Measurements from ENCODE around the gene SDCCAG8.

DNA sequence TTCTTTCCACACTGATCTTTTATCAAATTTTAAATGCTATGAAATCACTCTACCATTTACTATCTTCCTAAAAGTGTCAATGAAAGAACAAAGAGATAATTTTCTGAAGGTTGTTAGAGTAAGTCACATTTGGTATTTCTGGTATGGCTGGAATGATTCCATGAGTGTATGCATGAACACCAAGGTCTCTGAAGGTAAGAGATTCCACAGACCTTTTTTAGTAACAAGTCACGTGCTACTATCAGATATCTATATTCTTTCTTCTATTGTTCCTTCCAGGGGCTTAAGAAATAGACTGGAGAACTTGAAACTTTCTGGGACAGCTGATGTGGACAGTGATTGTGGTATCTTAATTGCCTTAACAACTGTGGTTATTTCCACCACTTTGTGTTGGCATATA lies 265.0 kb downstream of the SDCCAG8 start:
- TF ChIP-seq POLR2A (IDR thresholded peaks at IDR 0.05), result no peak
- TF ChIP-seq, protein P1, sequence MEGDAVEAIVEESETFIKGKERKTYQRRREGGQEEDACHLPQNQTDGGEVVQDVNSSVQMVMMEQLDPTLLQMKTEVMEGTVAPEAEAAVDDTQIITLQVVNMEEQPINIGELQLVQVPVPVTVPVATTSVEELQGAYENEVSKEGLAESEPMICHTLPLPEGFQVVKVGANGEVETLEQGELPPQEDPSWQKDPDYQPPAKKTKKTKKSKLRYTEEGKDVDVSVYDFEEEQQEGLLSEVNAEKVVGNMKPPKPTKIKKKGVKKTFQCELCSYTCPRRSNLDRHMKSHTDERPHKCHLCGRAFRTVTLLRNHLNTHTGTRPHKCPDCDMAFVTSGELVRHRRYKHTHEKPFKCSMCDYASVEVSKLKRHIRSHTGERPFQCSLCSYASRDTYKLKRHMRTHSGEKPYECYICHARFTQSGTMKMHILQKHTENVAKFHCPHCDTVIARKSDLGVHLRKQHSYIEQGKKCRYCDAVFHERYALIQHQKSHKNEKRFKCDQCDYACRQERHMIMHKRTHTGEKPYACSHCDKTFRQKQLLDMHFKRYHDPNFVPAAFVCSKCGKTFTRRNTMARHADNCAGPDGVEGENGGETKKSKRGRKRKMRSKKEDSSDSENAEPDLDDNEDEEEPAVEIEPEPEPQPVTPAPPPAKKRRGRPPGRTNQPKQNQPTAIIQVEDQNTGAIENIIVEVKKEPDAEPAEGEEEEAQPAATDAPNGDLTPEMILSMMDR (IDR thresholded peaks at IDR 0.05), result no peak
- no peak for TF ChIP-seq EP300 (IDR thresholded peaks at IDR 0.05)
- TF ChIP-seq POLR2AphosphoS5 (IDR thresholded peaks at IDR 0.05), result no peak

All from gastroesophageal sphincter (tissue), 3 donors.